OCI-LY7 (cell line): Measurements from ENCODE around the gene BEAN1.

Experiments
- EZH2phosphoT487 ChIP-seq: fragments of 200-600 bp; sonication (generic); IDR thresholded peaks from 2 replicates; pipeline ENCODE4 v1.6.1; 2018; ENCODE audit warnings: low read depth, borderline replicate concordance, mild to moderate bottlenecking, mixed run types, antibody characterized with exemption, low read length, moderate library complexity, mixed read lengths
- TF ChIP-seq, protein P1 (sequence below): fragments of 200-600 bp; sonication (generic); conservative IDR thresholded peaks from 2 replicates; pipeline ENCODE4 v1.5.1; 2014; ENCODE audit warnings: mild to moderate bottlenecking, antibody characterized with exemption, low read length, moderate library complexity, mixed read lengths

DNA sequence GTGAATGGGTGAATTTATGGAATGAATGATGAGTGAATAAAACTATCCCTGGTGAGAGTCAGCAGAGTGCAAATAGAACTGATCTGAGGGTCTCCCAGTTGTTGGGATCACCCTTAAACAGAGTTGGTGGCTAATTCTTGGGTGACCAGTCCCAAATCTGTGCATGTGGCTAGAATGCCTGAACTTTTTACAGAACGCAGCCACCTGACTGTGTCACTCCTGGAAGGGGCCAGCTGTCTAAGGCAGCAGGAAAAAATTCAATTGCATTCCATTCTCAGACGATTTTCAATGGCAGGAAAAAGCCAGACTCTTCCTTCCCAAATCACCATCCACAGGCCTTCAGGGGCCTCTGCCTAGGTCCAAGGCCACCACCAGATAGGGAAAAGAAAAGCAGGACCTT, 43.5 kb downstream of the BEAN1 start:
- TF ChIP-seq, protein P1, sequence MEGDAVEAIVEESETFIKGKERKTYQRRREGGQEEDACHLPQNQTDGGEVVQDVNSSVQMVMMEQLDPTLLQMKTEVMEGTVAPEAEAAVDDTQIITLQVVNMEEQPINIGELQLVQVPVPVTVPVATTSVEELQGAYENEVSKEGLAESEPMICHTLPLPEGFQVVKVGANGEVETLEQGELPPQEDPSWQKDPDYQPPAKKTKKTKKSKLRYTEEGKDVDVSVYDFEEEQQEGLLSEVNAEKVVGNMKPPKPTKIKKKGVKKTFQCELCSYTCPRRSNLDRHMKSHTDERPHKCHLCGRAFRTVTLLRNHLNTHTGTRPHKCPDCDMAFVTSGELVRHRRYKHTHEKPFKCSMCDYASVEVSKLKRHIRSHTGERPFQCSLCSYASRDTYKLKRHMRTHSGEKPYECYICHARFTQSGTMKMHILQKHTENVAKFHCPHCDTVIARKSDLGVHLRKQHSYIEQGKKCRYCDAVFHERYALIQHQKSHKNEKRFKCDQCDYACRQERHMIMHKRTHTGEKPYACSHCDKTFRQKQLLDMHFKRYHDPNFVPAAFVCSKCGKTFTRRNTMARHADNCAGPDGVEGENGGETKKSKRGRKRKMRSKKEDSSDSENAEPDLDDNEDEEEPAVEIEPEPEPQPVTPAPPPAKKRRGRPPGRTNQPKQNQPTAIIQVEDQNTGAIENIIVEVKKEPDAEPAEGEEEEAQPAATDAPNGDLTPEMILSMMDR = no peak
- no peak for TF ChIP-seq EZH2phosphoT487
